OCI-LY3 (cell line): ENCODE measurements around the gene ITPR1.

Experiments used
- EZH2phosphoT487 ChIP-seq: fragments of 200-600 bp; shearing (Covaris generic); IDR thresholded peaks from 2 replicates; pipeline ENCODE4 v1.6.1; 2018; ENCODE audit warnings: antibody characterized with exemption, mixed run types, low read depth
- TF ChIP-seq, protein P1 (sequence below): fragments of 200-600, 300-600 bp; sonication (generic); IDR thresholded peaks from 2 replicates; pipeline ENCODE4 v1.5.1; 2014; ENCODE audit warnings: antibody characterized with exemption, low read length, low read depth

DNA sequence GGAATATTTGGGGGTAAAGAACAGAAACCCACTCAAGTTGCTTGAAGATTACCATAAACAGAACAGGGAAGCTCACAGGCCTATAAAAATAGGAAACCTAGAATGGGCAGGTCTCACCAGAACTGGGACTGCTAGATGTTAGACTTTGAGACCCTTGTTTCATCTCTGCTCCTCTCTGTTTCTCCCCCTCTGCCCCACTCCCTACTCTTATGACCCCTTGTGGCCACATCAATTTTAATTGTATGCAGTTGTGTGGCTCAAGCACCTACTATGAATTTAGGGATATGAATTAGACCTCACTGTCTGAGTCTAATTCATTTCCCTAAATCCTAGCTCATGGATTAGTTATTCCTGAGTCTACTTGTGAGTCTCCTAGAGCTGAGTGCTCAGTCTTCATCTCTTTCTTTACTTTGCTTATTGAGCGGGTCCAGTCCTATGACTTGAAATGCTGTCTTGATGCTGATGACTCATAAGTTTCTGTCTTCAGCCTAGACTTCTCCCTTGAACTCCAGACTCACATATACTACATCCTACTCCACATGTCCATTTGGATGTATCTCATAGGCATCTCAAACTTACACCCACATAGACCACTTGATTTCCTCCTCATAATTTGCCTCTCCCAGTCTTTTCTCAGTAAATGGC lies 78.7 kb downstream of the ITPR1 start:
- TF ChIP-seq, protein P1, sequence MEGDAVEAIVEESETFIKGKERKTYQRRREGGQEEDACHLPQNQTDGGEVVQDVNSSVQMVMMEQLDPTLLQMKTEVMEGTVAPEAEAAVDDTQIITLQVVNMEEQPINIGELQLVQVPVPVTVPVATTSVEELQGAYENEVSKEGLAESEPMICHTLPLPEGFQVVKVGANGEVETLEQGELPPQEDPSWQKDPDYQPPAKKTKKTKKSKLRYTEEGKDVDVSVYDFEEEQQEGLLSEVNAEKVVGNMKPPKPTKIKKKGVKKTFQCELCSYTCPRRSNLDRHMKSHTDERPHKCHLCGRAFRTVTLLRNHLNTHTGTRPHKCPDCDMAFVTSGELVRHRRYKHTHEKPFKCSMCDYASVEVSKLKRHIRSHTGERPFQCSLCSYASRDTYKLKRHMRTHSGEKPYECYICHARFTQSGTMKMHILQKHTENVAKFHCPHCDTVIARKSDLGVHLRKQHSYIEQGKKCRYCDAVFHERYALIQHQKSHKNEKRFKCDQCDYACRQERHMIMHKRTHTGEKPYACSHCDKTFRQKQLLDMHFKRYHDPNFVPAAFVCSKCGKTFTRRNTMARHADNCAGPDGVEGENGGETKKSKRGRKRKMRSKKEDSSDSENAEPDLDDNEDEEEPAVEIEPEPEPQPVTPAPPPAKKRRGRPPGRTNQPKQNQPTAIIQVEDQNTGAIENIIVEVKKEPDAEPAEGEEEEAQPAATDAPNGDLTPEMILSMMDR, result peak; percentile 17; the same call in 1 of the 2 replicates
- no peak for TF ChIP-seq EZH2phosphoT487
